ENCODE results near the gene TSC2.
"Not testable (repeated sequence)": the region's sequence is repeated elsewhere in the genome, so short reads cannot be mapped to it uniquely, and the experiment has no call there.

The TSC2 gene

GRCh38 chr16:2008631-2009163, 39.1 kb upstream of the TSC2 start:
- peak; percentile 68 for DNase-seq (ENCODE audit: low read depth)
- peak overlapping the region; percentile 86 for H3K4me3 ChIP-seq (ENCODE audit: low read depth, low read length)
- TF ChIP-seq, protein P1, sequence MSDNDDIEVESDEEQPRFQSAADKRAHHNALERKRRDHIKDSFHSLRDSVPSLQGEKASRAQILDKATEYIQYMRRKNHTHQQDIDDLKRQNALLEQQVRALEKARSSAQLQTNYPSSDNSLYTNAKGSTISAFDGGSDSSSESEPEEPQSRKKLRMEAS (IDR thresholded peaks at IDR 0.05; ENCODE audit: low read depth, low read length), result no peak; the same call in 1 of the 2 replicates
- TF ChIP-seq MYC (IDR thresholded peaks at IDR 0.05; ENCODE audit: low read depth, low read length), result no peak
- TF ChIP-seq CTCF (IDR thresholded peaks at IDR 0.05; ENCODE audit: low read depth, low read length), result no peak
- no peak for TF ChIP-seq POLR2A (IDR thresholded peaks at IDR 0.05; ENCODE audit: extremely low read depth, insufficient read length)

DNA sequence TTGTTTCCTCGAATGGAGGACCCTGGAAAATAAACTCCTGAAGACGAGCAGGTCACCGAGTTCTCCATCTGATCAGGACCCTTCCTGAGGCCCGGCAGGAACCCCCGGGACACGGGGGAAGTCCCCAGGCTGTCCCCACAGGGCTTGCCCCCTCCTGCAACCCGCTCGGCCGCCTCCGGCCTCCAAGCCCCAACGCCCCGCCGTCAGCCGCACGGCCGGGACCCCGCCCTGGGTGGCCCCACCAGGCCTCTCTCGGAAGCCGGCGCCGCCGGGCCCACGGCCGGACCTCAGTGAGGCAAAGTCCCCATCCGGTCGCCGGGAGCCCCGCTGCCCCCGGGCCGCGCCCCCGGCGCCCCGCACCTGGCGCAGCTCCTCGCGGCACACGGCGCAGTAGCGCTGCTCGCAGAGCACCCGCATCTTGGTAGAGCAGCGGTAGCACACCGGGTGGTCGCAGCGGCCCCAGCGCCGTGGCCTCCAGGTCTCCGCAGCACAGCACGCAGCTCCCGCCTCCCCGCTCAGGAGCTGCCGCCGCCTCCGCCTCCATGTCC, 38.5 kb upstream of the TSC2 start:
- TF ChIP-seq POLR2A (IDR thresholded peaks at IDR 0.05; ENCODE audit: extremely low read depth, insufficient read length) (no peak), MYC (IDR thresholded peaks at IDR 0.05; ENCODE audit: low read depth, low read length) (no peak), CTCF (IDR thresholded peaks at IDR 0.05; ENCODE audit: low read depth, low read length) (no peak)
- TF ChIP-seq, protein P1 (IDR thresholded peaks at IDR 0.05; ENCODE audit: low read depth, low read length), result no peak
- peak; percentile 47 for DNase-seq (ENCODE audit: low read depth)
- H3K4me3 ChIP-seq (ENCODE audit: low read depth, low read length), result peak overlapping the region; percentile 86

DNA sequence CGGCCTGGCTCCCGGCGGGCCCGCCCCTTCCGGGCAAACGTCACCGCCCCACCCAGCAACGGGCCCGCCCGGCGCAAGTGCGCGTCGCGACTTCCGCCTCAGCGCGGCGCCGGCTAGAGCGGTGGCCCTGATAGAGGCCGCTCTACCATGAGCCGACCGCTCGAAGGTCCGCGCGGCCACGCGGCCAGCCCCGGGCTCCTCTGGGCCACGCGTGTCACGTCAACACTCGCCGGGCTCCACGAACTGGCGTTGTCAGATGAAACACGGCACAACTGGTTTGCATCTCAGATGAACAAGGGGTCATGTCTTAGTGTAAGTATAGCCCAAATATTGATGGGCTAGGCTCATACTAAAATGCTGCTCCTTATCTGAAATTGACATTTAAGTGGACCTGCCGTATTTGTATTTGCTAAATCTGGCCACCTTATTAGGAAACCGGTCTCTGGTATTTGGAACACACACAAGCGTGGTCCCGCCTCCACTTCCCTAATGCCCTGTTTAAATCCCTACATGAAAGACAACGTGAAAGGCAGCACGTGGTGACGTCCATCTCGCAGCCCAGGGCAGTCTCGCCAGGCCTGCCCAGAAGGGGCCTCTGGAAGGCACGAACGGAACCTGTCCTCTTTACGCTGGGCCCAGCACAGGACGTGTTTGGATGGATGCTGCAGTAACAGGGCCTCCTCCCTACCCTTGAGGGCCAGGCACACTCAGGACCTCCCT, 37.8 kb upstream of the TSC2 start, which contains the start of gene ZNF598:
TSS of gene ZNF598 (minus strand) at position 31 of the 720 bp plus-strand sequence.
- peak; percentile 89 for DNase-seq (ENCODE audit: low read depth)
- H3K4me3 ChIP-seq (ENCODE audit: low read depth, low read length), result peak within 1 kb of the TSS; percentile 95
- TF ChIP-seq CTCF (IDR thresholded peaks at IDR 0.05; ENCODE audit: low read depth, low read length) (no peak), POLR2A (IDR thresholded peaks at IDR 0.05; ENCODE audit: extremely low read depth, insufficient read length) (peak; percentile 92), MYC (IDR thresholded peaks at IDR 0.05; ENCODE audit: low read depth, low read length) (peak; percentile 85)
- TF ChIP-seq, protein P1 (IDR thresholded peaks at IDR 0.05; ENCODE audit: low read depth, low read length), result peak; percentile 98

GRCh38 chr16:2011726-2012125, 36.1 kb upstream of the TSC2 start:
- DNase-seq (ENCODE audit: low read depth), result not testable (repeated sequence)

DNA sequence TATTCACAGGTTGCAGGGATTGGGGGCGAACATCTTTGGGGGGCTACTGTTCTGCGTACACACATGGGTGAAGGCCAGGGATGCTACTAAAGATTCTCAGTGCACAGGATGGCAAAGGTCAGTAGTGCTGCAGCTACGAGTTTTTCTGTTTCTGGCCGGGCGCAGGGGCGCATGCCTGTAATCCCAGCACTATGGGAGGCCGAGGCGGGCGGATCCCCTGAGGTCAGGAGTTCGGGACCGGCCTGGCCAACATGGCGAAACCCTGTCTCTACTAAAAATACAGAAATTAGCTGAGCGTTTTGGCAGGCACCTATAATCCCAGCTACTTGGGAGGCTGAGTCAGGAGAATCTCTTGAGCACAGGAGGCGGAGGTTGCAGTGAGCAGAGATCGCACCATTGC, 34.3 kb upstream of the TSC2 start:
- H3K4me3 ChIP-seq (ENCODE audit: low read depth, low read length), result no peak overlapping the region
- TF ChIP-seq CTCF (IDR thresholded peaks at IDR 0.05; ENCODE audit: low read depth, low read length) (no peak), POLR2A (IDR thresholded peaks at IDR 0.05; ENCODE audit: extremely low read depth, insufficient read length) (no peak), MYC (IDR thresholded peaks at IDR 0.05; ENCODE audit: low read depth, low read length) (no peak)
- TF ChIP-seq, protein P1 (IDR thresholded peaks at IDR 0.05; ENCODE audit: low read depth, low read length), result no peak
- DNase-seq (ENCODE audit: low read depth), result no peak

More at GRCh38 chr16:2011726-2012125, 36.1 kb upstream of the TSC2 start:
- H3K4me3 ChIP-seq (ENCODE audit: low read depth, low read length), result not testable (repeated sequence)
